ENCODE results near the gene CAPN7. TPM values are rescaled to one million over a fixed set of nuclear protein-coding genes. Genes with fewer than 3 reads are reported as not detected.

CAPN7 gene
- total RNA-seq, 1 experiment from 2014 or later = 25.2 TPM

- peak overlapping the region in 1 of 3 experiments; percentile 22; a peak in 2 of 7 replicates for H3K27ac Mint-ChIP-seq
- no peak overlapping the region for H3K4me2 ChIP-seq (ENCODE audit: insufficient read depth, insufficient read length, low read length)
- DNase-seq = peak; percentile 67
These were observed 63.3 kb downstream of the CAPN7 start for GRCh38 chr3:15269091-15269989.

More at GRCh38 chr3:15269091-15269989, 63.3 kb downstream of the CAPN7 start:
- no peak overlapping the region for H3K18ac ChIP-seq (ENCODE audit: insufficient read length, low read depth, low read length)
- no peaks in the 10 kb centered on the region for H3K79me1 ChIP-seq (ENCODE audit: insufficient read depth, low read depth, low read length, poor library complexity, severe bottlenecking)
- no peaks in the 10 kb centered on the region for H4K20me1 ChIP-seq (ENCODE audit: control insufficient read depth, insufficient read depth, insufficient read length)
- TF ChIP-seq CTCF (conservative IDR thresholded peaks at IDR 0.05) = no peak
- no peak overlapping the region for H2AFZ ChIP-seq (ENCODE audit: low read length)
- no peak overlapping the region for H3K4ac ChIP-seq (ENCODE audit: low read depth, low read length)
- no CpG with 5 or more reads among the region's 29 CpGs for WGBS (ENCODE audit: extremely low coverage, insufficient read length, low lambda C conversion rate)
- peaks cover 3 to 11% of the 10 kb centered on the region in 2 experiments; a peak in 3 of 4 replicates for H3K4me1 Mint-ChIP-seq
- no peak overlapping the region for H4K8ac ChIP-seq (replicated peaks; ENCODE audit: insufficient read length, low read depth, low read length)
- no peak overlapping the region for H4K91ac ChIP-seq (ENCODE audit: insufficient read length, low read depth, low read length)
- H3K79me2 ChIP-seq (ENCODE audit: insufficient read depth, low read length) = no peaks in the 10 kb centered on the region
- no peaks in the 10 kb centered on the region for H3K23me2 ChIP-seq (ENCODE audit: insufficient read length, low read depth, low read length, poor library complexity, severe bottlenecking)
- H3K4me3 Mint-ChIP-seq = no peak overlapping the region
- no peak overlapping the region for H4K5ac ChIP-seq (ENCODE audit: insufficient read length, low read depth, low read length)
- no peak overlapping the region for H3K23ac ChIP-seq (ENCODE audit: insufficient read length, low read depth, low read length)
- no peaks in the 10 kb centered on the region for H3K9me3 Mint-ChIP-seq
- H2BK5ac ChIP-seq (ENCODE audit: insufficient read length, low read length) = no peak overlapping the region
- H3K27me3 ChIP-seq (ENCODE audit: insufficient read depth, low read length) = no peaks in the 10 kb centered on the region
- no peak overlapping the region for H2AK5ac ChIP-seq (ENCODE audit: insufficient read length, low read length)
- no peak overlapping the region for H3T11ph ChIP-seq (ENCODE audit: low read length)
- no peak overlapping the region for H3K56ac ChIP-seq (ENCODE audit: insufficient read length, low read depth, low read length)
- H3K9me3 ChIP-seq (ENCODE audit: control insufficient read depth, low read depth, low read length) = no peaks in the 10 kb centered on the region
- no peak overlapping the region for H2BK120ac ChIP-seq (ENCODE audit: low read depth, low read length, poor library complexity, severe bottlenecking)
- no peaks in the 10 kb centered on the region for H3K4me1 ChIP-seq (ENCODE audit: insufficient read depth, low read length)
- H3K9ac ChIP-seq (ENCODE audit: extremely low read depth, insufficient read length, low read length) = no peak overlapping the region
- no peaks in the 10 kb centered on the region for H3K27me3 Mint-ChIP-seq (ENCODE audit: low read depth)
- H2BK20ac ChIP-seq (ENCODE audit: low read depth, low read length, poor library complexity, severe bottlenecking) = no peak overlapping the region
- H3K36me3 Mint-ChIP-seq (ENCODE audit: insufficient read depth in 1 of 3, low read depth in 3 of 3) = no peaks in the 10 kb centered on the region
- no peak overlapping the region for H3K27ac ChIP-seq (ENCODE audit: insufficient read length, low read depth, low read length)
- H2BK15ac ChIP-seq (ENCODE audit: low read depth, low read length) = no peak overlapping the region
- no peak overlapping the region for H3K14ac ChIP-seq (ENCODE audit: insufficient read depth, low read length)
- no peak overlapping the region for H2BK12ac ChIP-seq (ENCODE audit: insufficient read length, low read depth, low read length)
